SK-N-SH (cell line): ENCODE results near the gene ASIP.

Source experiments
- CTCF ChIP-seq: fragments of 200-600 bp; sonication (generic); IDR thresholded peaks from 2 replicates; pipeline ENCODE4 v1.6.1; 2017; ENCODE audit warnings: antibody characterized with exemption, mild to moderate bottlenecking, moderate library complexity
- POLR2AphosphoS5 ChIP-seq: IDR thresholded peaks from 2 replicates; pipeline ENCODE4 v1.6.1; 2012; ENCODE audit warnings: low read depth, low read length

GRCh38 chr20:34246126-34246626 lies 5.0 kb downstream of the ASIP start:
- TF ChIP-seq CTCF, result no peak
- TF ChIP-seq POLR2AphosphoS5, result no peak
